Activated CD4-positive, alpha-beta T cell treated with anti-CD3 and anti-CD28 coated beads, Interleukin-2, amount 10 ng/mL, durations not matched to agents 24 days and 14 days (primary cell): ENCODE data around the gene STAG1. TPM values are rescaled to one million over a fixed set of nuclear protein-coding genes. Genes with fewer than 3 reads are reported as not detected.
"Not testable (repeated sequence)": the region's sequence is repeated elsewhere in the genome, so short reads cannot be mapped to it uniquely, and the experiment has no call there.

Source experiments
- DNase-seq: peaks from one replicate; pipeline ENCODE4 v3.0.0; 2022
- H3K27ac Mint-ChIP-seq: one replicate; pipeline ENCODE4 v1.8.0; 2022; ENCODE audit warnings: mild to moderate bottlenecking, mixed read lengths
- H3K27me3 Mint-ChIP-seq: one replicate; pipeline ENCODE4 v1.8.0; 2022; ENCODE audit warnings: mixed read lengths
- H3K36me3 Mint-ChIP-seq: one replicate; pipeline ENCODE4 v1.8.0; 2022; ENCODE audit warnings: low read depth, mild to moderate bottlenecking, mixed read lengths
- H3K4me1 Mint-ChIP-seq: one replicate; pipeline ENCODE4 v1.8.0; 2021; ENCODE audit warnings: mixed read lengths
- H3K4me3 Mint-ChIP-seq: one replicate; pipeline ENCODE4 v1.8.0; 2022; ENCODE audit warnings: mild to moderate bottlenecking, moderate library complexity, mixed read lengths
- H3K9me3 Mint-ChIP-seq: one replicate; pipeline ENCODE4 v1.8.0; 2021; ENCODE audit warnings: mixed read lengths
- intact Hi-C: fragments of 100-400 bp; cut with micrococcal nuclease; formaldehyde crosslinking; loops from one replicate; pipeline ENCODE4 v1.15.1; 2023
- total RNA-seq: library from RNA; stranded (reverse); gene quantifications from 2 replicates; pipeline ENCODE4 v1.2.3, GENCODE V29; 2022

The STAG1 gene
- total RNA-seq, 1 donor from 2014 or later = 46.2 TPM

GRCh38 chr3:136709775-136710174 is 42.4 kb downstream of the STAG1 start:
- H3K4me3 Mint-ChIP-seq, H3K4me1 Mint-ChIP-seq, H3K9me3 Mint-ChIP-seq, H3K27ac Mint-ChIP-seq, DNase-seq, intact Hi-C loops, H3K27me3 Mint-ChIP-seq: not testable (repeated sequence)
- peaks cover 28% of the 10 kb centered on the region for H3K36me3 Mint-ChIP-seq

- Mint-ChIP-seq H3K27me3 (no peaks in the 10 kb centered on the region), H3K36me3 (peaks cover 29% of the 10 kb centered on the region), H3K4me1 (peaks cover 8% of the 10 kb centered on the region), H3K27ac (no peak overlapping the region), H3K9me3 (no peaks in the 10 kb centered on the region), H3K4me3 (no peak overlapping the region)
- intact Hi-C loops = no loop called here
- no peak for DNase-seq
Observed at GRCh38 chr3:136708333-136708985, 43.7 kb downstream of the STAG1 start.

- peaks cover 26% of the 10 kb centered on the region for H3K36me3 Mint-ChIP-seq
- intact Hi-C loops = no loop called here
Observed at GRCh38 chr3:136703429-136703828, 48.7 kb downstream of the STAG1 start.

GRCh38 chr3:136699271-136699828 is 52.8 kb downstream of the STAG1 start:
- peaks cover 22% of the 10 kb centered on the region for H3K9me3 Mint-ChIP-seq
- intact Hi-C loops = no loop called here

More at GRCh38 chr3:136703429-136703828, 48.7 kb downstream of the STAG1 start:
- Mint-ChIP-seq H3K27ac (no peak overlapping the region), H3K27me3 (no peaks in the 10 kb centered on the region), H3K4me1 (peaks cover 5% of the 10 kb centered on the region), H3K9me3 (peaks cover 11% of the 10 kb centered on the region), H3K4me3 (no peak overlapping the region)
- DNase-seq = no peak

GRCh38 chr3:136698361-136698760 is 53.8 kb downstream of the STAG1 start:
- Mint-ChIP-seq H3K4me3 (no peak overlapping the region), H3K9me3 (peaks cover 22% of the 10 kb centered on the region), H3K36me3 (peaks cover 52% of the 10 kb centered on the region), H3K27ac (no peak overlapping the region), H3K4me1 (peaks cover 12% of the 10 kb centered on the region), H3K27me3 (no peaks in the 10 kb centered on the region)
- DNase-seq = no peak
- intact Hi-C loops = no loop called here

More at GRCh38 chr3:136699271-136699828, 52.8 kb downstream of the STAG1 start:
- Mint-ChIP-seq H3K27ac (no peak overlapping the region), H3K4me3 (no peak overlapping the region), H3K4me1 (peaks cover 8% of the 10 kb centered on the region), H3K36me3 (peaks cover 46% of the 10 kb centered on the region), H3K27me3 (no peaks in the 10 kb centered on the region)
- no peak for DNase-seq

GRCh38 chr3:136696797-136697196 is 55.4 kb downstream of the STAG1 start:
- DNase-seq = no peak
- H3K4me3 Mint-ChIP-seq = no peak overlapping the region
- intact Hi-C loops = no loop called here
- H3K36me3 Mint-ChIP-seq = peaks cover 59% of the 10 kb centered on the region
- H3K27me3 Mint-ChIP-seq = no peaks in the 10 kb centered on the region
- H3K4me1 Mint-ChIP-seq = peaks cover 12% of the 10 kb centered on the region
- H3K9me3 Mint-ChIP-seq = peaks cover 20% of the 10 kb centered on the region
- no peak overlapping the region for H3K27ac Mint-ChIP-seq

- no peak overlapping the region for H3K4me3 Mint-ChIP-seq
Observed at GRCh38 chr3:136694321-136694720, 57.9 kb downstream of the STAG1 start.

GRCh38 chr3:136690599-136690998 is 61.6 kb downstream of the STAG1 start:
- intact Hi-C loops = no loop called here

More at GRCh38 chr3:136694321-136694720, 57.9 kb downstream of the STAG1 start:
- peaks cover 22% of the 10 kb centered on the region for H3K4me1 Mint-ChIP-seq
- peaks cover 13% of the 10 kb centered on the region for H3K9me3 Mint-ChIP-seq
- no peak for DNase-seq
- no peaks in the 10 kb centered on the region for H3K27me3 Mint-ChIP-seq
- no peak overlapping the region for H3K27ac Mint-ChIP-seq
- intact Hi-C loops = no loop called here
- peaks cover 63% of the 10 kb centered on the region for H3K36me3 Mint-ChIP-seq

GRCh38 chr3:136685882-136686281 is 66.3 kb downstream of the STAG1 start:
- DNase-seq = no peak
- peaks cover 12% of the 10 kb centered on the region for H3K4me1 Mint-ChIP-seq
- intact Hi-C loops = no loop called here
- no peaks in the 10 kb centered on the region for H3K27me3 Mint-ChIP-seq
- no peak overlapping the region for H3K27ac Mint-ChIP-seq
- H3K9me3 Mint-ChIP-seq = peaks cover 7% of the 10 kb centered on the region
- H3K36me3 Mint-ChIP-seq = peaks cover 23% of the 10 kb centered on the region
- no peak overlapping the region for H3K4me3 Mint-ChIP-seq

More at GRCh38 chr3:136690599-136690998, 61.6 kb downstream of the STAG1 start:
- H3K27ac Mint-ChIP-seq = no peak overlapping the region
- peaks cover 19% of the 10 kb centered on the region for H3K4me1 Mint-ChIP-seq
- no peak for DNase-seq
- H3K27me3 Mint-ChIP-seq = no peaks in the 10 kb centered on the region
- H3K36me3 Mint-ChIP-seq = peaks cover 49% of the 10 kb centered on the region
- no peak overlapping the region for H3K4me3 Mint-ChIP-seq
- H3K9me3 Mint-ChIP-seq = peaks cover 6% of the 10 kb centered on the region

- H3K9me3 Mint-ChIP-seq = peaks cover 4% of the 10 kb centered on the region
- intact Hi-C loops = no loop called here
- H3K4me3 Mint-ChIP-seq = no peak overlapping the region
- H3K4me1 Mint-ChIP-seq = no peaks in the 10 kb centered on the region
- no peaks in the 10 kb centered on the region for H3K27me3 Mint-ChIP-seq
- peaks cover 13% of the 10 kb centered on the region for H3K36me3 Mint-ChIP-seq
- H3K27ac Mint-ChIP-seq = no peak overlapping the region
- no peak for DNase-seq
Observed at GRCh38 chr3:136682740-136683312, 69.4 kb downstream of the STAG1 start.

GRCh38 chr3:136678981-136679380 is 73.2 kb downstream of the STAG1 start:
- no peaks in the 10 kb centered on the region for H3K27me3 Mint-ChIP-seq
- H3K9me3 Mint-ChIP-seq = peaks cover under 1% of the 10 kb centered on the region
- H3K4me3 Mint-ChIP-seq = no peak overlapping the region
- DNase-seq = no peak
- H3K27ac Mint-ChIP-seq = no peak overlapping the region
- peaks cover 6% of the 10 kb centered on the region for H3K4me1 Mint-ChIP-seq
- H3K36me3 Mint-ChIP-seq = peaks cover 3% of the 10 kb centered on the region
- intact Hi-C loops = no loop called here

GRCh38 chr3:136676009-136676408 is 76.2 kb downstream of the STAG1 start:
- no peaks in the 10 kb centered on the region for H3K27me3 Mint-ChIP-seq
- peaks cover 7% of the 10 kb centered on the region for H3K4me1 Mint-ChIP-seq
- no peak overlapping the region for H3K4me3 Mint-ChIP-seq
- H3K27ac Mint-ChIP-seq = no peak overlapping the region
- intact Hi-C loops = no loop called here
- peaks cover 5% of the 10 kb centered on the region for H3K36me3 Mint-ChIP-seq
- DNase-seq = no peak
- no peaks in the 10 kb centered on the region for H3K9me3 Mint-ChIP-seq

GRCh38 chr3:136675150-136675858 is 76.9 kb downstream of the STAG1 start:
- Mint-ChIP-seq H3K36me3 (peaks cover 5% of the 10 kb centered on the region), H3K4me1 (peaks cover 7% of the 10 kb centered on the region), H3K27me3 (no peaks in the 10 kb centered on the region), H3K4me3 (no peak overlapping the region), H3K27ac (no peak overlapping the region), H3K9me3 (no peaks in the 10 kb centered on the region)
- intact Hi-C loops = no loop called here
- no peak for DNase-seq

GRCh38 chr3:136672457-136672856 is 79.7 kb downstream of the STAG1 start:
- Mint-ChIP-seq H3K4me3 (no peak overlapping the region), H3K27ac (no peak overlapping the region), H3K9me3 (no peaks in the 10 kb centered on the region), H3K4me1 (peaks cover 7% of the 10 kb centered on the region), H3K36me3 (peaks cover 7% of the 10 kb centered on the region), H3K27me3 (no peaks in the 10 kb centered on the region)
- intact Hi-C loops = no loop called here
- DNase-seq = no peak
